Vagina (tissue), 2 donors: Measurements from ENCODE around the gene CCDC63. TPM values are rescaled to one million over a fixed set of nuclear protein-coding genes. Genes with fewer than 3 reads are reported as not detected.

ENCODE experiments used
- DNase-seq, 2 donors: peaks; one replicate each; pipeline ENCODE4 v3.0.0-alpha.2; 2017; ENCODE audit errors: extremely low spot score in 2 of 2
- H3K27ac ChIP-seq: fragments of 200-600 bp; sonication (generic); one replicate; pipeline ENCODE4 v1.5.1; 2019
- H3K27me3 ChIP-seq: fragments of 200-600 bp; sonication (generic); one replicate; pipeline ENCODE4 v1.5.1; 2019
- H3K36me3 ChIP-seq, 2 donors: fragments of 200-600 bp; sonication (generic); one replicate each; pipeline ENCODE4 v1.5.1; 2017 to 2019
- H3K4me1 ChIP-seq: fragments of 200-600 bp; sonication (generic); one replicate; pipeline ENCODE4 v1.5.1; 2019
- H3K4me3 ChIP-seq, 2 donors: fragments of 200-600 bp; sonication (generic); 1 replicate in 1 of 2; 2 replicates in 1 of 2; pipeline ENCODE4 v1.5.1; 2016 to 2019
- H3K9me3 ChIP-seq: fragments of 200-600 bp; sonication (generic); one replicate; pipeline ENCODE4 v1.5.1; 2019
- CTCF ChIP-seq, 3 experiments: fragments of 450-650 bp in 2 of 3; fragments of 200-600 bp in 1 of 3; sonication (generic) in 1 of 3; IDR thresholded peaks; one replicate each; pipeline ENCODE4 v1.5.1; 2017 to 2019; ENCODE audit warnings: antibody characterized with exemption in 3 of 3, mild to moderate bottlenecking in 2 of 3, moderate library complexity in 2 of 3
- POLR2A ChIP-seq, 2 donors: fragments of 450-650 bp; IDR thresholded peaks; one replicate each; pipeline ENCODE4 v1.6.1; 2017; ENCODE audit warnings: antibody characterized with exemption in 2 of 2, mild to moderate bottlenecking in 2 of 2, moderate library complexity in 2 of 2
- POLR2AphosphoS5 ChIP-seq, 2 donors: sonication (generic); formaldehyde crosslinking; IDR thresholded peaks; one replicate each; pipeline ENCODE4 v1.9.0; 2017; ENCODE audit warnings: antibody characterized with exemption in 2 of 2, mild to moderate bottlenecking in 2 of 2, low read depth in 1 of 2; ENCODE audit not compliant: insufficient read depth in 1 of 2
- intact Hi-C: fragments of 100-400 bp; cut with DNase I; formaldehyde crosslinking; loops from one replicate; pipeline ENCODE4 v1.15.1; 2023
- total RNA-seq: library from RNA; depleted of rRNA; stranded (reverse); fragments of >200 nt; gene quantifications from one replicate; pipeline ENCODE4 v1.2.3, GENCODE V29; 2016

Gene CCDC63
- total RNA-seq, 1 donor from 2014 or later, result not detected

- intact Hi-C loops, result no loop called here
- DNase-seq, result no peak
- H3K36me3 ChIP-seq, result no peaks in the 10 kb centered on the region
- H3K27ac ChIP-seq, result no peak overlapping the region
- H3K4me1 ChIP-seq, result no peaks in the 10 kb centered on the region
- TF ChIP-seq CTCF (IDR thresholded peaks at IDR 0.05) (no peak), POLR2A (IDR thresholded peaks at IDR 0.05) (no peak), POLR2AphosphoS5 (IDR thresholded peaks at IDR 0.05; ENCODE audit: insufficient read depth in 1 of 2, low read depth in 1 of 2) (no peak)
- H3K27me3 ChIP-seq, result no peaks in the 10 kb centered on the region
- H3K4me3 ChIP-seq, result no peak overlapping the region
- no peaks in the 10 kb centered on the region for H3K9me3 ChIP-seq
These were observed 60.8 kb downstream of the CCDC63 start for GRCh38 chr12:110907583-110907982.

GRCh38 chr12:110908377-110909152 is 61.8 kb downstream of the CCDC63 start:
- Histone ChIP-seq H3K4me1 (no peaks in the 10 kb centered on the region), H3K4me3 (no peak overlapping the region), H3K27me3 (no peaks in the 10 kb centered on the region), H3K9me3 (no peaks in the 10 kb centered on the region), H3K36me3 (no peaks in the 10 kb centered on the region), H3K27ac (no peak overlapping the region)
- no peak for TF ChIP-seq POLR2A (IDR thresholded peaks at IDR 0.05)
- no peak for TF ChIP-seq CTCF (IDR thresholded peaks at IDR 0.05)
- no peak for TF ChIP-seq POLR2AphosphoS5 (IDR thresholded peaks at IDR 0.05; ENCODE audit: insufficient read depth in 1 of 2, low read depth in 1 of 2)
- intact Hi-C loops, result no loop called here
- DNase-seq, result no peak

GRCh38 chr12:110912263-110912662 is 65.5 kb downstream of the CCDC63 start:
- intact Hi-C loops, result no loop called here
- no peak for DNase-seq
- Histone ChIP-seq H3K27me3 (no peaks in the 10 kb centered on the region), H3K27ac (no peak overlapping the region), H3K4me1 (no peaks in the 10 kb centered on the region), H3K9me3 (no peaks in the 10 kb centered on the region), H3K4me3 (no peak overlapping the region), H3K36me3 (no peaks in the 10 kb centered on the region)
- no peak for TF ChIP-seq POLR2A (IDR thresholded peaks at IDR 0.05)
- TF ChIP-seq CTCF (IDR thresholded peaks at IDR 0.05), result no peak
- TF ChIP-seq POLR2AphosphoS5 (IDR thresholded peaks at IDR 0.05; ENCODE audit: insufficient read depth in 1 of 2, low read depth in 1 of 2), result no peak

- Histone ChIP-seq H3K4me1 (no peaks in the 10 kb centered on the region), H3K27ac (no peak overlapping the region), H3K4me3 (no peak overlapping the region), H3K9me3 (no peaks in the 10 kb centered on the region), H3K27me3 (no peaks in the 10 kb centered on the region), H3K36me3 (no peaks in the 10 kb centered on the region)
- TF ChIP-seq CTCF (IDR thresholded peaks at IDR 0.05) (no peak), POLR2A (IDR thresholded peaks at IDR 0.05) (no peak), POLR2AphosphoS5 (IDR thresholded peaks at IDR 0.05; ENCODE audit: insufficient read depth in 1 of 2, low read depth in 1 of 2) (no peak)
- no peak for DNase-seq
- intact Hi-C loops, result no loop called here
These were observed 66.6 kb downstream of the CCDC63 start for GRCh38 chr12:110913119-110914056.
